ENCODE data around the gene PCDHGA2.
"Not testable (repeated sequence)": the region's sequence is repeated elsewhere in the genome, so short reads cannot be mapped to it uniquely, and the experiment has no call there.

Gene PCDHGA2

GRCh38 chr5:141383345-141383744 is 44.8 kb downstream of the PCDHGA2 start:
- DNase-seq (ENCODE audit: low read depth): no peak

- no peak for DNase-seq (ENCODE audit: low read depth)
Observed at GRCh38 chr5:141384471-141385267, 46.1 kb downstream of the PCDHGA2 start.

- not testable (repeated sequence) for DNase-seq (ENCODE audit: low read depth)
Observed at GRCh38 chr5:141387557-141388311, 49.2 kb downstream of the PCDHGA2 start, which contains the start of gene PCDHGB4. Gene PCDHGB4 (plus strand): TSS chr5:141387698. CDS start chr5:141387885, 187 bp downstream.

GRCh38 chr5:141388661-141389060 is 50.1 kb downstream of the PCDHGA2 start:
- DNase-seq (ENCODE audit: low read depth): no peak

- no peak for DNase-seq (ENCODE audit: low read depth)
Observed at GRCh38 chr5:141389153-141390042, 50.8 kb downstream of the PCDHGA2 start.

GRCh38 chr5:141392429-141393198 is 54.1 kb downstream of the PCDHGA2 start, which contains the start of gene PCDHGA8:
Gene PCDHGA8 (plus strand): TSS chr5:141392633. CDS start chr5:141392814, 181 bp downstream.
- no peak for DNase-seq (ENCODE audit: low read depth)
